ENCODE measurements around the gene KCTD17. TPM values are rescaled to one million over a fixed set of nuclear protein-coding genes. Genes with fewer than 3 reads are reported as not detected.

KCTD17 gene
- total RNA-seq, 1 donor from 2014 or later = 17.5 TPM

GRCh38 chr22:37111156-37111717 lies 59.7 kb downstream of the KCTD17 start:
- DNase-seq (ENCODE audit: low spot score) (no peak), ATAC-seq (no peak)
- intact Hi-C loops (cut with DNase I) = no loop called here

GRCh38 chr22:37112084-37112728 lies 60.7 kb downstream of the KCTD17 start:
- no peak for ATAC-seq
- no peak for DNase-seq (ENCODE audit: low spot score)
- intact Hi-C loops (cut with DNase I) = no loop called here

Other genes starting within 250 kb of the KCTD17 start
- gene PVALB, start 234.7 kb upstream of the KCTD17 start, total RNA-seq = not detected
- 30.4 TPM for gene NCF4, start 190.7 kb upstream of the KCTD17 start, total RNA-seq
- gene CSF2RB, start 138.1 kb upstream of the KCTD17 start, total RNA-seq = 10.1 TPM
- 20.6 TPM for gene TST, start 32.3 kb upstream of the KCTD17 start, total RNA-seq
- 36.4 TPM for gene MPST, start 32.0 kb upstream of the KCTD17 start, total RNA-seq
- gene TMPRSS6, start 58.0 kb downstream of the KCTD17 start, total RNA-seq = not detected
- gene IL2RB, start 98.2 kb downstream of the KCTD17 start, total RNA-seq = 3.7 TPM
- gene C1QTNF6, start 136.5 kb downstream of the KCTD17 start, total RNA-seq = 7.8 TPM
- not detected for gene SSTR3, start 160.7 kb downstream of the KCTD17 start, total RNA-seq
- gene RAC2, start 192.5 kb downstream of the KCTD17 start, total RNA-seq = 18.9 TPM
- 40.0 TPM for gene CYTH4, start 230.8 kb downstream of the KCTD17 start, total RNA-seq

Measured in sciatic nerve (tissue), 2 donors.